ENCODE data around the gene LEMD1. TPM values are rescaled to one million over a fixed set of nuclear protein-coding genes. Genes with fewer than 3 reads are reported as not detected.

The LEMD1 gene
- total and polyA plus RNA-seq, 8 donors = 0.28 to 0.32 TPM; not detected in 6

DNA sequence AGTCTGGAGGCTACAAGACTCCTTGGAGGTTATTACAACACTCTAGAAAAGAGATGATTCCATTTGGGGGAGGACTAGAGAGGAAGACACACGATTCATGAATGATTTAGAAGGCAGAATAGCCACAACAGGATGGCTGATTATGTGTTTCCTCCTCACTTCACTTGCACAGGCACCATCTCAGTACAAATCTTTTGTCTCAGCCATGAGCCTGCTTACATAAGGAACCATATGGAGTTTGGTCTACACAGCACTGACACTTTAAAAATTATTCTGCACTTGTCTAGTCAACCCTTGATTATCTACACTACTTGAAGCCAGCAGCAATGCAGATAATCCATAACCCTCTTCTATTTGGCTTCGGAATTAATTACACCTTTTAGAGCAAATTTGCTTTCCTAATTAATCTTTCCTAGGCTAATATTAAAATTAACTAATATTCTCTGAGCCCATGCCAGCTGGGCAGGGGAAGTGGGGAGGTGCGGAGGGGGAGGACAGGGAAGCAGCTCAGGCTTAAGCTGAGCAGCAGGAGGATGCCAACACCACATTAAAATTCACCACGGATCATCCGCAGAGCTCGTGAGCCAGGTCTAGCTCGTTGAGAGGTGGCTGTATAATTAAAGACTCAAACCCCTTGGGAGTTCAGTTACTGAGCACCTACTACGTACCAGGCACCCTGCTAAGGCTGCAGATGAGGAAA lies 3.2 kb upstream of the LEMD1 start:
- no peak for TF ChIP-seq CTCF (IDR thresholded peaks at IDR 0.05)
- no peaks in the 10 kb centered on the region for H3K9me3 ChIP-seq
- ATAC-seq = no peak
- DNase-seq = no peak
- H3K36me3 ChIP-seq = no peaks in the 10 kb centered on the region
- no peak overlapping the region for H3K4me3 ChIP-seq
- WGBS, 2 donors = 49 to 51% methylated on average over 8 of the region's 8 CpGs
- no peaks in the 10 kb centered on the region for H3K4me1 ChIP-seq
- H3K27me3 ChIP-seq = no peaks in the 10 kb centered on the region
- no peak for FAIRE-seq
- no peak overlapping the region for H3K27ac ChIP-seq
- intact Hi-C loops (cut with DNase I) = loop anchor here in 1 of 3 donors (5.0 kb wide), 1 partner anchor 88 kb away; no protein-coding TSS in a partner anchor

DNA sequence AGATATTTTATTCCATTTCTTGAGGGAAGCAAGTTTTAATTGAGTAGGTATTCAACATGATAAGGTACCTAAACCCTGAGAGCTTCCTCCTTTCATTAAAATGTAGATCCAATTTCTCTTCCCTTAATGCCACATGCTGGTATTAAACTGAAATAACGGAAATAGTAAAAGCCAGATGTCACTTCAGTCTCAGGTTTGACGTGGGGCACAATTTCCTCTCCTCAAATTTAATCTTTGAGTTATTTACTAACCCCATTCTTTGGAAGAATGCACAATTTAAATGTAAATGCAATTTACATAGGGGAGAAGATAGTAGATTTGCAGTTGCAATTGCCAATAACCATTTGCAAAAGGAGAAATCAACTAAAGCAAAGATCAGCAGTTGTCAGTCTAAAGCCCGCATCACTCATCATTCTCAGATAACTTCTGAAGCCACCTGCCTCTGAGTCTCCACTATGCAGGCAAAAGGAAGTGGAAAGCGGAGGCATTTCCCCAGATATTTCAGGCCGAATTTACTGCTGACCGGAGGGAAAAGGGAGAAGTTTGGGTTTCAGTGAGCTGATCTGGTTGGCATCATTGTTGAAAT lies 2.1 kb upstream of the LEMD1 start:
- intact Hi-C loops (cut with DNase I) = no loop called here
- Histone ChIP-seq H3K4me3 (no peak overlapping the region), H3K27ac (no peak overlapping the region), H3K27me3 (no peaks in the 10 kb centered on the region), H3K4me1 (no peaks in the 10 kb centered on the region), H3K36me3 (no peaks in the 10 kb centered on the region), H3K9me3 (no peaks in the 10 kb centered on the region)
- 80 to 84% methylated on average over 6 of the region's 6 CpGs for WGBS, 2 donors
- no peak for FAIRE-seq
- no peak for ATAC-seq
- DNase-seq = no peak
- no peak for TF ChIP-seq CTCF (IDR thresholded peaks at IDR 0.05)

GRCh38 chr1:205422993-205423642 lies 1.3 kb upstream of the LEMD1 start:
- Histone ChIP-seq H3K27me3 (no peaks in the 10 kb centered on the region), H3K4me1 (no peaks in the 10 kb centered on the region), H3K4me3 (no peak overlapping the region), H3K27ac (no peak overlapping the region), H3K9me3 (no peaks in the 10 kb centered on the region), H3K36me3 (no peaks in the 10 kb centered on the region)
- FAIRE-seq = no peak
- intact Hi-C loops (cut with DNase I) = no loop called here
- ATAC-seq = no peak
- no peak for TF ChIP-seq CTCF (IDR thresholded peaks at IDR 0.05)
- WGBS, 2 donors = 44% methylated on average over 4 of the region's 4 CpGs
- DNase-seq = no peak

DNA sequence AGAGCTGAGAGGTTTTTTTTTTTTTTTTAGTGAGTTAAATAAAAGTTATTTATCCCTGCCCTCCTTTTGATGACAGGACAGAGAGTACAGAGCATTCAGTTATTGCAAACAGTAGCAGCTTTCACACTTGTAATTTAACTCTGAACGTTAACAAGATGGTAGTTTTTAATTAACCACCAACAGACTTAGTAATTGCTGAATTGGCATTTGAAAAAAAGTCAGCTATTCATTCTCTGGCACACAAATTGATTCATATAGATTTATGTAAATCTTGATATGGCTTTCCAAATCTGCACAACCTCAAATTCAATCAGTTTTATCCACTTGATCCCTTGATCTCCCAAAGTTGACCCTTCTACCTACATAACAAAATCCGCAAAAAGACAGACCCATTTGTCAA lies 918 bp downstream of the LEMD1 start:
- WGBS, 2 donors = 55 to 62% methylated on average over 2 of the region's 2 CpGs
- H3K4me3 ChIP-seq = no peak overlapping the region
- no peak overlapping the region for H3K27ac ChIP-seq
- no peak for TF ChIP-seq CTCF (IDR thresholded peaks at IDR 0.05)
- FAIRE-seq (no peak), DNase-seq (no peak), ATAC-seq (no peak)
- no peaks in the 10 kb centered on the region for H3K9me3 ChIP-seq
- intact Hi-C loops (cut with DNase I) = no loop called here
- H3K36me3 ChIP-seq = no peaks in the 10 kb centered on the region
- H3K27me3 ChIP-seq = no peaks in the 10 kb centered on the region
- no peaks in the 10 kb centered on the region for H3K4me1 ChIP-seq

Data from pancreas (tissue), 10 donors.